HG03442 (cell line): ENCODE measurements around the gene STPG3.

Experiments used
- ATAC-seq: cut with Tn5 transposase; IDR thresholded peaks from one replicate; pipeline ENCODE4 v1.9.1; 2021; ENCODE audit warnings: mild to moderate bottlenecking, moderate library complexity; ENCODE audit not compliant: unreplicated experiment

The STPG3 gene

GRCh38 chr9:137299203-137299565 lies 48.1 kb downstream of the STPG3 start:
- no peak for ATAC-seq

- ATAC-seq = no peak
These were observed 48.9 kb downstream of the STPG3 start for GRCh38 chr9:137299938-137300337.

- ATAC-seq = no peak
These were observed 49.5 kb downstream of the STPG3 start for GRCh38 chr9:137300567-137301080.

DNA sequence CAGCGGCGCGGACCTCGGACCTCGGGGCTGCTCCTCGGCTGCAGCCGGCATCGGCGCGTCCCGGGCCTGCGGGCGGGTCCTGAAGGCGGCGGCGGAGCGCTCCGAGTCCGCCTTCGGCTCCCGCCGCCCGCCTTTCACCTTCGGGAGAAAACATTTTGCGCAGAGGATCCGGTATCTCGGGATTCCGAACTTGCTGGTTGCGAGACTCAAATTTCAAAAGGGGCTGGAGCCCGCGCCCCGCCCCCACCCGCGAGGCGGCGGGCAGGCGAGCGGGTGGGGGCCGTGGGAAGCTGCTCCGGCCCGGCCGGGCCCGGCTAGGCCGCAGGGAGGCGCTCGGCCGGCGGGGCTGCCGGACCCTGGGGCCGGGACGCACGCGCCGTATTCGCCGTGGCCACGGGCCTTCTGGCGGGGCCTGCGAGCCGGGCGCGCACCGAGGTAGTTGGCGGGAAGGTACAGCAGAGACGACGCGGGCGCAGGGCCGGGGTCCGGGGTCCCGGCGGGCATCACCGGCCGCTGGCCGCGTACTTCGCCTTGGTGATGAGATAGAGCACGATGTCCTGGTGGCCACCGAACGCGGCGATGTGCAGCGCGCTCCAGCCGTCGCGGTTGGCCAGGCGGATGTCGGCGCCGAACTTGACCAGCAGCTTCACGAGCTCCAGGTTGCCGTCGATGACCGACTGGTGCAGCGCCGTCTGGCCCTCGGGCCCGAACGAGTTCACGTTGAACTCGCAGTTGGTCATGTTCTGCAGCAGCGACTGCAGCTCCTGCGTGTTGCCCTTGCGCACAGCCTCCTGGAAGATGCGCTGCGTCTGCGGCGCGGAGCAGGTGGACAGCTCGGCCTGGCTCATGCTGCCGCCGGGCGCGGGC lies 50.2 kb downstream of the STPG3 start:
- ATAC-seq = no peak

DNA sequence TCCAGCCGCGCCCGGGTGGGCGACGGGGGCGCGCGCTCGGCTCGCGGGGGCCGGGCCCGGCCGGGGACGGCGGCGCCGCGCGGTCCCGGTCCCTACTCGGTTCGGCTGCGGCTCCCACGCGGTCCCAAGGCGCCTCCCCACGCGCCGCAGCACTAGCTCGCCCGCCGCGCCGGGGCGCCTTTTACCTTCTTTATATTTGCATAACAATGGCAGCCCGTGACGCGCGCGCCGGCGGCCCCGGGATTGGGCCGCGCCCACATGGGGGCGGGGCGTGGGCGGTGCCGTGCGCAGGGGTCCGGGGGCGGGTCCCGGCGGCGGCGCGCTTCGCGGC lies 51.0 kb downstream of the STPG3 start, which contains the start of gene NRARP:
Gene NRARP, minus strand, starts transcription at position 154 of the 331 bp plus-strand sequence. CDS start 343 bp downstream, outside the sequence.
- peak; percentile 59 for ATAC-seq

DNA sequence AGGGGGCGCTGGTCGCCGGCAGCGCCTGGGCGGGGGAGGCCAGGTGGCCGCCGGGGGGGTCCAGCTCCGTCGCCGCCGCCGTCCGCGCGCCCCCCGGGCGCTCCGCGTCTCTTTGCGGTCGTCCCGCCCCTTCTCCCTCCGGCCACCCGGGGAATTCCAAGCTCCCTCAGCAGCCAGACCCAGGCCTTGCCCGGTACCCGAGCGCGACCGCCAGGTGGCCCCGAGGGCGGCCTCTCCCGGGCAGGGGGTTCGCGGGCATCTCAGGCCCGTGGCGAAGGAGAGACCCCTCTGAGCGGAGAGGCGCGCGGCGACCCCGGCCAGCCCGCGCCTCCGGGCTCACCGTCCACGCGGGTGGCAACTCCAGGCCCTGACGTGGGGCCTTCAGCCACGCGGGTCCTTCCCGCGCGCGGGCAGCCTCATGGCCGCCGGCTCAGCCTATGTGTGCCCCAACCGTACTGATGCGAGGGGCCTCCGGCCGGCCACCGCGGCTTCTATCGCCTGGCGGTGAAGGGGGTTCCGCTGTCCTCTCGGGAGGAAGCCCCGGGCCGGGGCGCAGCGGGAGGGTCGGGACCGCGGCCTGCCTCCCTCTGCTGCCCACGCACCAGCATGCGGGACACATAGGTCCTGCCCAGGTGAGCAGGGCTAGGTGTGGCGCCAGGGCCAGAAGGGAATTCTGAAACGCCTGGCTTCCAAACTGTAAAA lies 51.5 kb downstream of the STPG3 start:
- ATAC-seq = peak; percentile 48
